Nephron progenitor cell (in vitro differentiated cells): ENCODE results near the gene ITGAL.
"Not testable (repeated sequence)": the region's sequence is repeated elsewhere in the genome, so short reads cannot be mapped to it uniquely, and the experiment has no call there.

Experiments
- DNase-seq: peaks from one replicate; pipeline ENCODE4 v3.0.0; 2021
- H3K27ac Mint-ChIP-seq: 2 replicates; pipeline ENCODE4 v1.8.0; 2021; ENCODE audit warnings: mild to moderate bottlenecking, moderate library complexity, mixed read lengths
- H3K27me3 Mint-ChIP-seq: 2 replicates; pipeline ENCODE4 v1.8.0; 2021; ENCODE audit warnings: mild to moderate bottlenecking, low read depth, mixed read lengths; ENCODE audit not compliant: poor library complexity
- H3K36me3 Mint-ChIP-seq: 2 replicates; pipeline ENCODE4 v1.8.0; 2021; ENCODE audit warnings: low read depth, mixed read lengths
- H3K4me1 Mint-ChIP-seq: 2 replicates; pipeline ENCODE4 v1.8.0; 2021; ENCODE audit warnings: mixed read lengths
- H3K4me3 Mint-ChIP-seq: 2 replicates; pipeline ENCODE4 v1.8.0; 2021; ENCODE audit warnings: mild to moderate bottlenecking, moderate library complexity, mixed read lengths
- H3K9me3 Mint-ChIP-seq: 2 replicates; pipeline ENCODE4 v1.8.0; 2021; ENCODE audit warnings: mild to moderate bottlenecking, moderate library complexity, mixed read lengths
- TF ChIP-seq, protein P1 (sequence below): fragments of 200-600 bp; sonication (generic); IDR thresholded peaks from 2 replicates; pipeline ENCODE4 v1.5.0; 2021; ENCODE audit warnings: antibody characterized with exemption

ITGAL gene

DNA sequence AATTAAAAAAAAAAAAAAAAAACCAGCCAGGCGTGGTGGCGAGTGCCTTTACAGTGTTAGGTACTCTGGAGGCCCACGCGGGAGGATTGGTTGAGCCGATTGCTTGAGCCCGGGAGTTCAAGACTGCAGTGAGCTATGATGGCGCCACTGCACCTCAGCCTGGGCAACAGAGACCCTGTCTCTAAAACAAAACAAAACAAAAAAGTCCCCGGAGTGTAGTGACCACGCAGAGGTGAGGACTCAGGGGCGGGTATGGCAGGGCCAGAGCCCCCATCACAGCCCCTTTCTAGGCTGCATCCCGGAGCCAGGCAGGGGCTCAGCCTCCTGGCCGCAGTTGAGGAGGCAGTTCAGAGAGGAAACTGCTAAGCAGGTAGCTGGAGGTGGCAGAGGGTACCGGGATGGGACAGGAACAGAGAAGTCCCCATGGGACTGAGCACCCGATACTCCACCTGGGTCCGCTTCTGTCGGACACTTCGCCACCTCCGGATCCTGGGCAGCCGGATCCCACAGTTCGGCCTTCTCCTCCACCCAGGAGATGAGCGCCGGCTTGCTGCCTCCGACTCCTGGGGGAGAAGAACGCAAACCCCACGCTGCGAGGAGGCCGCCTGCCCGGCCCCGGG, 61.3 kb downstream of the ITGAL start:
- no peak overlapping the region for H3K27ac Mint-ChIP-seq
- no peak for DNase-seq
- peak overlapping the region; percentile 92 for H3K4me3 Mint-ChIP-seq
- peaks cover 41% of the 10 kb centered on the region for H3K4me1 Mint-ChIP-seq
- H3K36me3 Mint-ChIP-seq: peaks cover 40% of the 10 kb centered on the region
- H3K9me3 Mint-ChIP-seq: peaks cover 5% of the 10 kb centered on the region
- peaks cover 3% of the 10 kb centered on the region for H3K27me3 Mint-ChIP-seq
- TF ChIP-seq, protein P1, sequence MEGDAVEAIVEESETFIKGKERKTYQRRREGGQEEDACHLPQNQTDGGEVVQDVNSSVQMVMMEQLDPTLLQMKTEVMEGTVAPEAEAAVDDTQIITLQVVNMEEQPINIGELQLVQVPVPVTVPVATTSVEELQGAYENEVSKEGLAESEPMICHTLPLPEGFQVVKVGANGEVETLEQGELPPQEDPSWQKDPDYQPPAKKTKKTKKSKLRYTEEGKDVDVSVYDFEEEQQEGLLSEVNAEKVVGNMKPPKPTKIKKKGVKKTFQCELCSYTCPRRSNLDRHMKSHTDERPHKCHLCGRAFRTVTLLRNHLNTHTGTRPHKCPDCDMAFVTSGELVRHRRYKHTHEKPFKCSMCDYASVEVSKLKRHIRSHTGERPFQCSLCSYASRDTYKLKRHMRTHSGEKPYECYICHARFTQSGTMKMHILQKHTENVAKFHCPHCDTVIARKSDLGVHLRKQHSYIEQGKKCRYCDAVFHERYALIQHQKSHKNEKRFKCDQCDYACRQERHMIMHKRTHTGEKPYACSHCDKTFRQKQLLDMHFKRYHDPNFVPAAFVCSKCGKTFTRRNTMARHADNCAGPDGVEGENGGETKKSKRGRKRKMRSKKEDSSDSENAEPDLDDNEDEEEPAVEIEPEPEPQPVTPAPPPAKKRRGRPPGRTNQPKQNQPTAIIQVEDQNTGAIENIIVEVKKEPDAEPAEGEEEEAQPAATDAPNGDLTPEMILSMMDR: no peak

DNA sequence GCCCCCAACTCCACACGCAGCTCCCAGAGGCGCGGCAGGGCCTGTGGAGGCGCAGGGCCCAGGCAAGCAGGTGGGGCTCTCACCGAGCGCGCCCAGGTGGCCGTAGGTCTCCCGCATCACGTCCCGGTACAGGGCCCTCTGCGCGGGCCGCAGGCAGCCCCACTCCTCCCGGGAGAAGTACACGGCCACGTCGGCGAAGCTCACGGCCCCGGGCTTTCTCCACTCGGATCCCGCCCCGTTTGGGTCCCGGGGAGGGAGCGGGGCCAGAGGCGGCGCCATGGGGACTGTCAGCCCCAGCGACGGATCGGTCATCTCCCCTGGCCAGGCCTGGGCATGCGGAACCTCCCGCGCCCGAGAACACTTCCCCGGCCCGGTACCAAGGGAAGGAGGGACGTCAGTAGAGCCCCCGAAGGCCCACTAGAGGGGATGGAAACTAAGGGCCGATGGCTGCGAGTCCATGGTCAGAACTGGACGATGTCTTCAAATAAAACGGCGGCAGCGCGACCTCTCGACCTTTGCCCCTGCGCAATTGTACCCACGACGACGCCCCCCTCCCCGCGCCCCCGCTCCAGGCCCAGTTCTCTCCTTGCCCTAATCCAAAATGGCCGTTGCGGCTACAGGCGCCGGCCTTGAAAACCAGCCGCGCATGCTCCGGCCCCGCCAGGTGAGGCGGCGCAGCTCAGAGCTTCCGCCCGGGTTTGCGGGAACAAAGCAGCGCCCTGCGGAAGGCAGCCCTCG, 62.0 kb downstream of the ITGAL start, which contains the start of gene ZNF747:
TSS of gene ZNF747 (minus strand) at position 491 of the 738 bp plus-strand sequence. CDS start at position 312, 179 bp downstream.
- H3K4me3 Mint-ChIP-seq: peak within 1 kb of the TSS; percentile 92
- peak within 1 kb of the TSS; percentile 52 for H3K27ac Mint-ChIP-seq
- peaks cover 40% of the 10 kb centered on the region for H3K36me3 Mint-ChIP-seq
- peaks cover 5% of the 10 kb centered on the region for H3K9me3 Mint-ChIP-seq
- TF ChIP-seq, protein P1: no peak
- peaks cover 3% of the 10 kb centered on the region for H3K27me3 Mint-ChIP-seq
- peak; percentile 87 for DNase-seq
- peaks cover 43% of the 10 kb centered on the region for H3K4me1 Mint-ChIP-seq

DNA sequence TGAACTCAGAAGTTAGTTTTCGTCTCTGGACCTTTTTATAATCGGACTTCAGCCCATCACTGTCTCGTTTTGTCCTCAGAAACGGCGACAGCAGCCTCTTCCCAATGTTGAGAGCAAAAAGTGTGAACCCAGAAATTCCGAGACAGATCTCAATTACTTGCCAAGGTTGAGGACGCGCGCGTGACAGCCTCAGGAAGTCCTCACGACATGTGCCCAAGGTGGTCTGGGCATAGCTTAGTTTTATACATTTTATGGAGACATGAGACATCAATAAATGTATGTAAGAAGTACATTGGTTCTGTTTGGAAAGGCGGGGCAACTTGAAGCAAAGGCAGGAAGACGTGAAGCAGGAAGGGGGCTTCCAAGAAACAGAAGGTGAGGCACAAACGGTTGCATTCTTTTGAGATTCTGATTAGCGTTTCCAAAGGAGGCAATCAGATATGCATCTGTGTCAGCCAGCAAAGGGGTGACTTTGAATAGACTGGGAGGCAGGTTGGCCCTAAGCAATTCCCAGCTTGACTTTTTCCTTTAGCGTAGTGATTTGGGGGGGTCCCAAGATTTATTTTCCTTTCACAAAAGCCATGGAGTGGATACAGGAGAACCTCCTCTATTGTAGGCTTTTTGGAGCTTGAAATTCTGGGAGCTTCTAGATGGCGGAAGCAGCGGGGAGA, 62.7 kb downstream of the ITGAL start:
- TF ChIP-seq, protein P1: no peak
- peaks cover 39% of the 10 kb centered on the region for H3K36me3 Mint-ChIP-seq
- H3K4me3 Mint-ChIP-seq: peak overlapping the region; percentile 92
- peaks cover 43% of the 10 kb centered on the region for H3K4me1 Mint-ChIP-seq
- peaks cover 3% of the 10 kb centered on the region for H3K27me3 Mint-ChIP-seq
- H3K9me3 Mint-ChIP-seq: peaks cover 5% of the 10 kb centered on the region
- H3K27ac Mint-ChIP-seq: peak overlapping the region; percentile 52
- DNase-seq: no peak

DNA sequence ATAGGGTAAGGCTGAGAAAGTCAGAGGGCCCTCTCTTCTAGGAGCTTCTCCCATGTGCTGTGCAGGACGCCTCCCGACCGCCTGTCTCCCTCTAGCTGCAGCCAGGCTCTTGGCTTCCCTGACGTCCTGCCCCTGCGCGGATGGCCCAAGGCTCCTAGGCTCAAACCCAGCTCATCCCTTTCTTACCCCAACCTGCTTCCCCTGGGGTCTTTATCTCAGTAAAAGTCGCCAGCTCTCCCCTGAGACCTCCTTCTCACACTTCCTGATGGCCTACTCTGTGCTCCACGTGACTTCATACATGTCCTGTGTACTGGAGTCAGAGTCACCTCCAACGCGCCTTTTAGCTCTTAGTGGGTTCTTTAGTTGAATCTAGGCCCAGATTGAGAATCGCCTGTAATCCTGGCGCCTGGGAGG, 63.2 kb downstream of the ITGAL start:
- Mint-ChIP-seq H3K36me3 (peaks cover 34% of the 10 kb centered on the region), H3K27me3 (peaks cover 3% of the 10 kb centered on the region), H3K4me3 (peak overlapping the region; percentile 92), H3K4me1 (peaks cover 43% of the 10 kb centered on the region), H3K9me3 (peaks cover 5% of the 10 kb centered on the region), H3K27ac (no peak overlapping the region)
- TF ChIP-seq, protein P1: peak; percentile 26
- DNase-seq: peak; percentile 59

DNA sequence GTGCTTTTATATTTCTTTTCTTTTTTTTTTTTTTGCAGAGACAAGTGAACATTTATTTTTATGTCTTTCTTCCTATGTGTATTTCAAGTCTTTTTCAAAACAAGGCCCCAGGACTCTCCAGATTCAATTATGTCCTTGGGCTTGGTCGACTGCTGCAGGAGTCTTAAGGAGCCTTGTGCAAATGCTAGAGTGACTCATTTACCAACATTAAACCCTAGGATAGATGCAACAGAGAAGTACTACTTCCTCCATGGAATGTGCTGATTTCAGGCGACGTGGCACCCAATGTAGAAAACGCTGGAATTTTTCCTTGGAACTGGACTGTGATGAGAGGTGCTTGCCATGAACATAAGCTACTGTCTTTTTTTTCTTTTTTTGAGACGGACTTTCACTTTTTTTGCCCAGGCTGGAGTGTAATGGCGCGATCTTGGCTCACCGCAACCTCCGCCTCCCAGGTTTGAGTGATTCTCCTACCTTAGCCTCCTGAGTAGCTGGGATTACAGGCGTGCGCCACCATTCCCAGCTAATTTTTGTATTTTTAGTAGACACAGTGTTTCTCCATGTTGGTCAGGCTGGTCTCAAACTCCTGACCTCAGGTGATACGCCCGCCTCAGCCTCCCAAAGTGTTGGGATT, 64.0 kb downstream of the ITGAL start:
- not testable (repeated sequence) for H3K27ac Mint-ChIP-seq, DNase-seq, H3K9me3 Mint-ChIP-seq, H3K27me3 Mint-ChIP-seq
- Mint-ChIP-seq H3K4me3 (peak overlapping the region; percentile 92), H3K36me3 (peaks cover 27% of the 10 kb centered on the region), H3K4me1 (peaks cover 43% of the 10 kb centered on the region)
